ENCODE data around the gene LOXL1. TPM values are rescaled to one million over a fixed set of nuclear protein-coding genes. Genes with fewer than 3 reads are reported as not detected.

LOXL1 gene
- total and polyA plus RNA-seq, 2 donors (not counting 1 experiment from before 2014, with no cell fraction given) = 65.6 to 163 TPM

GRCh38 chr15:73948982-73949381 lies 22.7 kb downstream of the LOXL1 start:
- H3K27ac ChIP-seq (ENCODE audit: insufficient read depth, low read length) = no peak overlapping the region
- no peaks in the 10 kb centered on the region for H3K27me3 ChIP-seq (ENCODE audit: control insufficient read depth, insufficient read depth, low read length)
- no peak for DNase-seq (ENCODE audit: low read depth in 2 of 2)
- peaks cover 1% of the 10 kb centered on the region for H3K79me2 ChIP-seq (ENCODE audit: control insufficient read depth, insufficient read depth, low read length)
- no peak overlapping the region for H2AFZ ChIP-seq (ENCODE audit: low read length)
- no peaks in the 10 kb centered on the region for H4K20me1 ChIP-seq (ENCODE audit: control insufficient read depth, extremely low read depth, insufficient read depth, low read length)
- TF ChIP-seq CTCF (conservative IDR thresholded peaks at IDR 0.05 in 1 of 2, IDR thresholded peaks at IDR 0.05 in 1 of 2; ENCODE audit: low read depth in 1 of 2, low read length in 2 of 2) (no peak), EZH2 (IDR thresholded peaks at IDR 0.05; ENCODE audit: low read length, missing control alignments) (no peak)
- H3K4me3 ChIP-seq (replicated peaks in 1 of 4; ENCODE audit: control extremely low read depth in 1 of 4, insufficient read depth in 1 of 4, low read depth in 3 of 4, low read length in 4 of 4) = no peak overlapping the region
- peaks cover 22% of the 10 kb centered on the region for H3K4me1 ChIP-seq (ENCODE audit: control insufficient read depth, extremely low read depth, insufficient read depth, low read length)
- no peaks in the 10 kb centered on the region for H3K9me3 ChIP-seq (ENCODE audit: control insufficient read depth, insufficient read depth, low read depth, low read length)
- no peak overlapping the region for H3K9ac ChIP-seq (ENCODE audit: insufficient read depth, low read length)
- peaks cover 48% of the 10 kb centered on the region for H3K36me3 ChIP-seq (ENCODE audit: control insufficient read depth, insufficient read depth, low read length)
- no peak overlapping the region for H3K4me2 ChIP-seq (ENCODE audit: extremely low read depth, insufficient read depth, low read length)

GRCh38 chr15:73949496-73949895 lies 23.2 kb downstream of the LOXL1 start:
- no peak overlapping the region for H3K9ac ChIP-seq (ENCODE audit: insufficient read depth, low read length)

GRCh38 chr15:73950479-73950830 lies 24.2 kb downstream of the LOXL1 start:
- no peak overlapping the region for H2AFZ ChIP-seq (ENCODE audit: low read length)
- TF ChIP-seq EZH2 (IDR thresholded peaks at IDR 0.05; ENCODE audit: low read length, missing control alignments) (no peak), CTCF (conservative IDR thresholded peaks at IDR 0.05 in 1 of 2, IDR thresholded peaks at IDR 0.05 in 1 of 2; ENCODE audit: low read depth in 1 of 2, low read length in 2 of 2) (no peak)
- peaks cover 21% of the 10 kb centered on the region for H3K4me1 ChIP-seq (ENCODE audit: control insufficient read depth, extremely low read depth, insufficient read depth, low read length)
- no peak overlapping the region for H3K4me2 ChIP-seq (ENCODE audit: extremely low read depth, insufficient read depth, low read length)
- H3K79me2 ChIP-seq (ENCODE audit: control insufficient read depth, insufficient read depth, low read length) = no peaks in the 10 kb centered on the region
- no peak overlapping the region for H3K4me3 ChIP-seq (replicated peaks in 1 of 4; ENCODE audit: control extremely low read depth in 1 of 4, insufficient read depth in 1 of 4, low read depth in 3 of 4, low read length in 4 of 4)
- H4K20me1 ChIP-seq (ENCODE audit: control insufficient read depth, extremely low read depth, insufficient read depth, low read length) = no peaks in the 10 kb centered on the region
- H3K9ac ChIP-seq (ENCODE audit: insufficient read depth, low read length) = peak overlapping the region; percentile 11
- H3K36me3 ChIP-seq (ENCODE audit: control insufficient read depth, insufficient read depth, low read length) = peaks cover 40% of the 10 kb centered on the region
- no peaks in the 10 kb centered on the region for H3K27me3 ChIP-seq (ENCODE audit: control insufficient read depth, insufficient read depth, low read length)
- H3K27ac ChIP-seq (ENCODE audit: insufficient read depth, low read length) = peak overlapping the region; percentile 80
- no peaks in the 10 kb centered on the region for H3K9me3 ChIP-seq (ENCODE audit: control insufficient read depth, insufficient read depth, low read depth, low read length)
- DNase-seq (ENCODE audit: low read depth in 2 of 2) = no peak

More at GRCh38 chr15:73949496-73949895, 23.2 kb downstream of the LOXL1 start:
- Histone ChIP-seq H3K9me3 (ENCODE audit: control insufficient read depth, insufficient read depth, low read depth, low read length) (no peaks in the 10 kb centered on the region), H3K4me3 (replicated peaks in 1 of 4; ENCODE audit: control extremely low read depth in 1 of 4, insufficient read depth in 1 of 4, low read depth in 3 of 4, low read length in 4 of 4) (no peak overlapping the region), H3K27me3 (ENCODE audit: control insufficient read depth, insufficient read depth, low read length) (no peaks in the 10 kb centered on the region), H3K4me1 (ENCODE audit: control insufficient read depth, extremely low read depth, insufficient read depth, low read length) (peaks cover 20% of the 10 kb centered on the region), H4K20me1 (ENCODE audit: control insufficient read depth, extremely low read depth, insufficient read depth, low read length) (no peaks in the 10 kb centered on the region), H2AFZ (ENCODE audit: low read length) (no peak overlapping the region), H3K79me2 (ENCODE audit: control insufficient read depth, insufficient read depth, low read length) (peaks cover 1% of the 10 kb centered on the region), H3K27ac (ENCODE audit: insufficient read depth, low read length) (no peak overlapping the region), H3K36me3 (ENCODE audit: control insufficient read depth, insufficient read depth, low read length) (peaks cover 45% of the 10 kb centered on the region), H3K4me2 (ENCODE audit: extremely low read depth, insufficient read depth, low read length) (no peak overlapping the region)
- no peak for TF ChIP-seq CTCF (conservative IDR thresholded peaks at IDR 0.05 in 1 of 2, IDR thresholded peaks at IDR 0.05 in 1 of 2; ENCODE audit: low read depth in 1 of 2, low read length in 2 of 2)
- no peak for DNase-seq (ENCODE audit: low read depth in 2 of 2)
